Uterus (tissue), 4 donors: ENCODE results near the gene COX7B2. TPM values are rescaled to one million over a fixed set of nuclear protein-coding genes. Genes with fewer than 3 reads are reported as not detected.

Experiments used
- DNase-seq, 2 donors: peaks; one replicate each; pipeline ENCODE4 v3.0.0-alpha.2; 2019 to 2020
- H3K27ac ChIP-seq, 2 donors: fragments of 200-600 bp; sonication (generic); 1 replicate in 1 of 2; 2 replicates in 1 of 2; pipeline ENCODE4 v1.5.1; 2016 to 2018
- H3K27me3 ChIP-seq, 2 donors: fragments of 200-600 bp; sonication (generic); one replicate each; pipeline ENCODE4 v1.5.1; 2018 to 2019; ENCODE audit warnings: control low read depth in 1 of 2
- H3K36me3 ChIP-seq, 2 donors: fragments of 200-600 bp; sonication (generic); one replicate each; pipeline ENCODE4 v1.5.1; 2019; ENCODE audit warnings: control low read depth in 1 of 2
- H3K4me1 ChIP-seq, 2 donors: fragments of 200-600 bp; sonication (generic); one replicate each; pipeline ENCODE4 v1.5.1; 2018 to 2019; ENCODE audit warnings: control low read depth in 1 of 2
- H3K4me3 ChIP-seq, 2 donors: fragments of 200-600 bp; sonication (generic); 1 replicate in 1 of 2; 2 replicates in 1 of 2; pipeline ENCODE4 v1.5.1; 2018 to 2019; ENCODE audit warnings: mild to moderate bottlenecking in 1 of 2
- H3K9me3 ChIP-seq, 2 donors: fragments of 200-600 bp; sonication (generic); one replicate each; pipeline ENCODE4 v1.5.1; 2019; ENCODE audit warnings: control low read depth in 1 of 2
- CTCF ChIP-seq, 4 experiments: fragments of 200-600 bp in 2 of 4; fragments of 450-650 bp in 2 of 4; sonication (generic) in 2 of 4; IDR thresholded peaks; one replicate each; pipeline ENCODE4 v1.5.1; 2016 to 2019; ENCODE audit warnings: antibody characterized with exemption in 4 of 4, mild to moderate bottlenecking in 2 of 4, moderate library complexity in 1 of 4
- POLR2A ChIP-seq, 2 donors: fragments of 450-650 bp; IDR thresholded peaks; one replicate each; pipeline ENCODE4 v1.6.1; 2016; ENCODE audit warnings: antibody characterized with exemption in 2 of 2, mild to moderate bottlenecking in 1 of 2, moderate library complexity in 1 of 2
- intact Hi-C: fragments of 100-400 bp; cut with DNase I; formaldehyde crosslinking; loops from one replicate; pipeline ENCODE4 v1.15.1; 2023; ENCODE audit warnings: low total_unique reads
- total RNA-seq, 4 donors: library from RNA; depleted of rRNA in 3 of 4; stranded (reverse); fragments of >200 nt in 3 of 4; gene quantifications; one replicate each; pipeline versions ENCODE4 v1.1.0 to v1.2.4, GENCODE V29; 2014 to 2023
- donor health status: DM: yes; HTN: yes; CAD: no.

The COX7B2 gene
- total RNA-seq, 4 donors from 2014 or later, result not detected

- H3K4me3 ChIP-seq, result no peak overlapping the region
- H3K9me3 ChIP-seq, result no peaks in the 10 kb centered on the region
- H3K27ac ChIP-seq, result no peak overlapping the region
- no peak for DNase-seq
- no peaks in the 10 kb centered on the region for H3K36me3 ChIP-seq
- H3K4me1 ChIP-seq, result no peaks in the 10 kb centered on the region
- peak in 2 of 4 experiments; percentile 23 to 29 for TF ChIP-seq CTCF (IDR thresholded peaks at IDR 0.05)
- TF ChIP-seq POLR2A (IDR thresholded peaks at IDR 0.05), result no peak
- H3K27me3 ChIP-seq, result no peaks in the 10 kb centered on the region
- intact Hi-C loops, result no loop called here
Measured at GRCh38 chr4:46931981-46932380, 22.9 kb upstream of the COX7B2 start.

GRCh38 chr4:46930891-46931290 is 21.8 kb upstream of the COX7B2 start:
- H3K36me3 ChIP-seq, result no peaks in the 10 kb centered on the region
- no peak overlapping the region for H3K4me3 ChIP-seq
- TF ChIP-seq POLR2A (IDR thresholded peaks at IDR 0.05), result no peak
- no peaks in the 10 kb centered on the region for H3K9me3 ChIP-seq
- no peaks in the 10 kb centered on the region for H3K4me1 ChIP-seq
- no peak overlapping the region for H3K27ac ChIP-seq
- DNase-seq, result no peak
- no peaks in the 10 kb centered on the region for H3K27me3 ChIP-seq
- intact Hi-C loops, result no loop called here

- H3K9me3 ChIP-seq, result no peaks in the 10 kb centered on the region
- H3K27ac ChIP-seq, result no peak overlapping the region
- no peak overlapping the region for H3K4me3 ChIP-seq
- TF ChIP-seq POLR2A (IDR thresholded peaks at IDR 0.05) (no peak), CTCF (IDR thresholded peaks at IDR 0.05) (no peak)
- no peaks in the 10 kb centered on the region for H3K36me3 ChIP-seq
- no peaks in the 10 kb centered on the region for H3K4me1 ChIP-seq
- DNase-seq, result no peak
- no peaks in the 10 kb centered on the region for H3K27me3 ChIP-seq
- intact Hi-C loops, result no loop called here
Measured at GRCh38 chr4:46927201-46927600, 18.2 kb upstream of the COX7B2 start.

- no peak for DNase-seq
- no peaks in the 10 kb centered on the region for H3K36me3 ChIP-seq
- TF ChIP-seq CTCF (IDR thresholded peaks at IDR 0.05) (no peak), POLR2A (IDR thresholded peaks at IDR 0.05) (no peak)
- H3K4me1 ChIP-seq, result no peaks in the 10 kb centered on the region
- intact Hi-C loops, result no loop called here
- H3K27ac ChIP-seq, result no peak overlapping the region
- H3K27me3 ChIP-seq, result no peaks in the 10 kb centered on the region
- no peak overlapping the region for H3K4me3 ChIP-seq
- no peaks in the 10 kb centered on the region for H3K9me3 ChIP-seq
Measured at GRCh38 chr4:46924789-46925529, 15.9 kb upstream of the COX7B2 start.

GRCh38 chr4:46922205-46922604 is 13.2 kb upstream of the COX7B2 start:
- TF ChIP-seq CTCF (IDR thresholded peaks at IDR 0.05), result no peak
- TF ChIP-seq POLR2A (IDR thresholded peaks at IDR 0.05), result no peak
- Histone ChIP-seq H3K27me3 (no peaks in the 10 kb centered on the region), H3K4me3 (no peak overlapping the region), H3K4me1 (no peaks in the 10 kb centered on the region), H3K36me3 (no peaks in the 10 kb centered on the region), H3K27ac (no peak overlapping the region), H3K9me3 (no peaks in the 10 kb centered on the region)
- no peak for DNase-seq
- intact Hi-C loops, result no loop called here
